GM18526 (cell line): ENCODE measurements around the gene HS2ST1.

Experiments
- POLR2A ChIP-seq: IDR thresholded peaks from 3 replicates; pipeline ENCODE4 v1.6.1; 2011; ENCODE audit not compliant: insufficient read length; ENCODE audit errors: extremely low read depth

The HS2ST1 gene

GRCh38 chr1:86951430-86951829 lies 37.0 kb downstream of the HS2ST1 start:
- no peak for TF ChIP-seq POLR2A

GRCh38 chr1:86953167-86953566 lies 38.7 kb downstream of the HS2ST1 start:
- no peak for TF ChIP-seq POLR2A

- no peak for TF ChIP-seq POLR2A
Measured at GRCh38 chr1:86955678-86956077, 41.2 kb downstream of the HS2ST1 start.

- no peak for TF ChIP-seq POLR2A
Measured at GRCh38 chr1:86956221-86956620, 41.8 kb downstream of the HS2ST1 start.

- no peak for TF ChIP-seq POLR2A
Measured at GRCh38 chr1:86957221-86957620, 42.8 kb downstream of the HS2ST1 start.

- TF ChIP-seq POLR2A, result no peak
Measured at GRCh38 chr1:86960548-86960947, 46.1 kb downstream of the HS2ST1 start.

GRCh38 chr1:86965012-86965826 lies 50.8 kb downstream of the HS2ST1 start:
- no peak for TF ChIP-seq POLR2A

- TF ChIP-seq POLR2A, result no peak
Measured at GRCh38 chr1:86965827-86966182, 51.4 kb downstream of the HS2ST1 start.

GRCh38 chr1:86970938-86971337 lies 56.5 kb downstream of the HS2ST1 start:
- no peak for TF ChIP-seq POLR2A

- no peak for TF ChIP-seq POLR2A
Measured at GRCh38 chr1:86971778-86972177, 57.3 kb downstream of the HS2ST1 start.

- TF ChIP-seq POLR2A, result no peak
Measured at GRCh38 chr1:86972262-86972661, 57.8 kb downstream of the HS2ST1 start.

GRCh38 chr1:86975993-86976550 lies 61.6 kb downstream of the HS2ST1 start:
- no peak for TF ChIP-seq POLR2A

- no peak for TF ChIP-seq POLR2A
Measured at GRCh38 chr1:86976664-86977063, 62.2 kb downstream of the HS2ST1 start.

- no peak for TF ChIP-seq POLR2A
Measured at GRCh38 chr1:86981482-86982213, 67.2 kb downstream of the HS2ST1 start.

- no peak for TF ChIP-seq POLR2A
Measured at GRCh38 chr1:86987446-86987845, 73.0 kb downstream of the HS2ST1 start.

GRCh38 chr1:86988835-86989234 lies 74.4 kb downstream of the HS2ST1 start:
- TF ChIP-seq POLR2A, result no peak
